ENCODE data around the gene TAC4.

The TAC4 gene

GRCh38 chr17:49881054-49881402, 33.2 kb upstream of the TAC4 start:
- Mint-ChIP-seq H3K27me3 (ENCODE audit: low read depth) (peaks cover 43% of the 10 kb centered on the region), H3K4me3 (no peak overlapping the region), H3K27ac (no peak overlapping the region), H3K4me1 (ENCODE audit: low read depth) (no peaks in the 10 kb centered on the region), H3K36me3 (ENCODE audit: low read depth) (no peaks in the 10 kb centered on the region), H3K9me3 (no peaks in the 10 kb centered on the region)
- no peak for DNase-seq (ENCODE audit: low spot score)

DNA sequence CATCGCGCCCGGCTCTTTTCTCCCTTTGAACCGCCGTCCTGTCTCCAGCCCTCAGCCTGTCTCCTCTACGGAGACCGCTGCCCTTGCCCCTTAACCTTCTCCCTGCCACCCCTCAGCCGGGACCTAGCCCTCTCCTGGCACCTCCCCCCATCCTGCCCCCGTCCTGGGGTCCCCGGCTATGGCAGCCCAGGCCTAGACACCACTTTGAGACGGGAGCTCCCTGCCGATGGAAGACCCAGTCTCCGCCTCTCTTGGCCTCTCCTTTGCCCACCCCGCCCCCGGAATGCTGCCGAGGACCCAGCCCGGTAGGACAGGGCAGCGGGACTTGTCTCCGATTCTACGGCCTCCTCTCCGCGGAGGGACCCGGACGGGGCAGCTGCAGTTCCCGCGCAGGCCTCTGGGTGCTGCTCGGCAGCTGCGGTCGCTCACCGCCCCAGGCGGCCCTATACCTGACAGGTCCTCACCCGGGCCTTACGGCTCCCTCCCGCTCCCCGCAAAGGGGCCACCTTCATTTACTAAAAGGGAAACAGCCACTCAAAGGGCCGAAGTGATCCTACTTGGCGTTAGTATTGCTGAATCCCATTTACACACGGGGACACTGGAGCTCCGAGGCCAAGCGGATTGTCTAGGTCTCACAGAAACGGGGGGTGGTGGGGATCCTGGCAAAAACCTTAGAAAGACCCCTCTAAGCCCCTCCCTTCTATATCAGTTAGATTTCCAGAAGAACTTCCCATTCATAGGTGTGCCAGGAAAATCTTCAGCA, 32.6 kb upstream of the TAC4 start:
- no peak overlapping the region for H3K4me3 Mint-ChIP-seq
- H3K27me3 Mint-ChIP-seq (ENCODE audit: low read depth): peaks cover 43% of the 10 kb centered on the region
- H3K4me1 Mint-ChIP-seq (ENCODE audit: low read depth): no peaks in the 10 kb centered on the region
- DNase-seq (ENCODE audit: low spot score): peak; percentile 67
- no peaks in the 10 kb centered on the region for H3K9me3 Mint-ChIP-seq
- no peak overlapping the region for H3K27ac Mint-ChIP-seq
- H3K36me3 Mint-ChIP-seq (ENCODE audit: low read depth): no peaks in the 10 kb centered on the region

GRCh38 chr17:49878931-49879904, 31.3 kb upstream of the TAC4 start:
- H3K4me3 Mint-ChIP-seq: no peak overlapping the region
- H3K27me3 Mint-ChIP-seq (ENCODE audit: low read depth): peaks cover 40% of the 10 kb centered on the region
- no peaks in the 10 kb centered on the region for H3K9me3 Mint-ChIP-seq
- H3K36me3 Mint-ChIP-seq (ENCODE audit: low read depth): no peaks in the 10 kb centered on the region
- DNase-seq (ENCODE audit: low spot score): no peak
- H3K4me1 Mint-ChIP-seq (ENCODE audit: low read depth): no peaks in the 10 kb centered on the region
- no peak overlapping the region for H3K27ac Mint-ChIP-seq

DNA sequence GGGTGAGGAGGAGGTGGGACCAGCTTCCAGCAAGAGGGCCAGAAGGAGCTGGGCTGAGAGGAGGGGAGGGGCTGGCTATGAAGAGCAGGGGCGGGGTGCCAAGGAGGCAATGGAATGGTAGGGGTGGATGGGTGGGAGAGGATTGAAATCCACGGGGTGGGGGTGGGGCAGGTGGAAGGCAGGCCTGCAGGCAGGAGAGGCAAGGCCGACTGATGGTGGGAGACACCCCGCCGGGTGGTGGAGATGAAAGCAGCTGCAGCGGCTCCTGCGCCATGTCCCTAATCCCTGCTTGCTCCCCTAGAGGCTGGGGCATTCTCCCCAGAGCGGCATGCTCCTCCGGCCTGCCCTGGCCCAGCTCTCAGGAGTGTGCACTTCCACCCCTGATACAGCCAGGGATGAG, 27.8 kb upstream of the TAC4 start:
- Mint-ChIP-seq H3K4me3 (no peak overlapping the region), H3K27ac (no peak overlapping the region), H3K4me1 (ENCODE audit: low read depth) (peaks cover 7% of the 10 kb centered on the region)

DNA sequence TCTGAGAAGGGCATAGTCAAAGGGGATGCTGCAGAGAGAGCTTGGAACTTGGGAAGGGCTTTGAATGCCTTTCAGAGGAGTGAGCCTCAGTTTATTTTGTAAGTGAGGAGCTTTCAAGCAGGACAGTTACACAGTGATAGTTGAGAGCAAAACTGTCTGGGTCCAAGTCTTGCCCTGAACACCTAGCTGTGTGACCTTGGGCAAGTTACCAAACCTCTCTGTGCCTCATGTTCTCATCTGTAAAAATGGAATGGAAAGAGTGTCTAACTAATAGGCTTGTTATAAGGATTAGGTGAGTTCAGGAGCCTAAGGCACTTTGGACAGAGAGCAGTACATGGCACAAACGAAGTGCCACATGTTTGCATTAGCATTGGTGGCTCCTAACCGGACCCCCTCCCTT, 27.0 kb upstream of the TAC4 start:
- H3K27me3 Mint-ChIP-seq (ENCODE audit: low read depth): peaks cover 11% of the 10 kb centered on the region
- no peak overlapping the region for H3K4me3 Mint-ChIP-seq
- H3K9me3 Mint-ChIP-seq: no peaks in the 10 kb centered on the region
- no peak for DNase-seq (ENCODE audit: low spot score)
- H3K27ac Mint-ChIP-seq: no peak overlapping the region
- peaks cover 7% of the 10 kb centered on the region for H3K4me1 Mint-ChIP-seq (ENCODE audit: low read depth)
- no peaks in the 10 kb centered on the region for H3K36me3 Mint-ChIP-seq (ENCODE audit: low read depth)

More for the DNA sequence above, 27.8 kb upstream of the TAC4 start:
- no peaks in the 10 kb centered on the region for H3K9me3 Mint-ChIP-seq
- H3K36me3 Mint-ChIP-seq (ENCODE audit: low read depth): no peaks in the 10 kb centered on the region
- H3K27me3 Mint-ChIP-seq (ENCODE audit: low read depth): peaks cover 19% of the 10 kb centered on the region
- no peak for DNase-seq (ENCODE audit: low spot score)

DNA sequence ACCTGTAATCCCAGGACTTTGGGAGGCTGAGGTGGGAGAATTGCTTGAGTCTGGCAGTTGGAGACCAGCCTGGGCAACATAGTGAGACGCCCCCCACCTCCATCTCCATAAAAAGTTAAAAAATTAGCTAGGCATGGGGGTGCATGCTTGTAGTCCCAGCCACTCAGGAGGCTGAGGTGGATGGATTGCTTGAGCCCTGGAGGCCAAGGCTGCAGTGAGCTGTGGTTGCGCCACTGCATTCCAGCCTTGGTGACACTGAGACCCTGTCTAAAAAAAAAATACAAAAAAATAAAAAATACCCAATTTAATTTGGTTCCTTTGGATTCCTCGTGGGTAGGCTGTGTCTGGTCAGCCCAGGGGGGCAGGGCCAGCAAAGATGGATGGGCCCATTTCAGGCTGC, 26.1 kb upstream of the TAC4 start:
- no peak for DNase-seq (ENCODE audit: low spot score)
- Mint-ChIP-seq H3K27ac (no peak overlapping the region), H3K4me3 (no peak overlapping the region), H3K27me3 (ENCODE audit: low read depth) (peaks cover 2% of the 10 kb centered on the region), H3K4me1 (ENCODE audit: low read depth) (peaks cover 7% of the 10 kb centered on the region), H3K36me3 (ENCODE audit: low read depth) (no peaks in the 10 kb centered on the region), H3K9me3 (no peaks in the 10 kb centered on the region)

DNA sequence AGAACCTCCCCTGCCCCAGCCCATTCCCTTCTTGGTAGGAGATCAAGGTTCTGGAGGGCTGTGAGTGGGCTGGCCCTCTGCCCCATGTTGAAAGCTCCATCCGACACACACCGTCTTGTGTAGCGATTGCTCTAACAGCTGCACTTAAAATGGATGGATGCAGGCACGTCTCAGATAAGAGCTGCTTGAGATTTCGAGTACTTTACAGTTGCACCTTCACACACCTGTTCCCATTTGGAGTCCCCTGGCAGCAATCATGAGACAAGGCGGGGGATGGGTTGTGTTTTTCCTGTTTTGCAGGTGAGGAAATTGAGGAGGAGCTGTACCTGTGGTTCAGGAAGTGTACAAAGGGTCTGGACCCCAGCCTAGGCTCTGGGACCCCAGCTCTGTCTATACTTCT, 25.6 kb upstream of the TAC4 start:
- H3K9me3 Mint-ChIP-seq: no peaks in the 10 kb centered on the region
- H3K27ac Mint-ChIP-seq: no peak overlapping the region
- no peak overlapping the region for H3K4me3 Mint-ChIP-seq
- H3K36me3 Mint-ChIP-seq (ENCODE audit: low read depth): no peaks in the 10 kb centered on the region
- peaks cover 7% of the 10 kb centered on the region for H3K4me1 Mint-ChIP-seq (ENCODE audit: low read depth)
- DNase-seq (ENCODE audit: low spot score): no peak
- no peaks in the 10 kb centered on the region for H3K27me3 Mint-ChIP-seq (ENCODE audit: low read depth)

- Mint-ChIP-seq H3K4me1 (ENCODE audit: low read depth) (peaks cover 7% of the 10 kb centered on the region), H3K4me3 (no peak overlapping the region), H3K27me3 (ENCODE audit: low read depth) (no peaks in the 10 kb centered on the region), H3K27ac (no peak overlapping the region), H3K9me3 (no peaks in the 10 kb centered on the region), H3K36me3 (ENCODE audit: low read depth) (no peaks in the 10 kb centered on the region)
- DNase-seq (ENCODE audit: low spot score): no peak
Observed at GRCh38 chr17:49872754-49873377, 25.0 kb upstream of the TAC4 start.

GRCh38 chr17:49871211-49871610, 23.3 kb upstream of the TAC4 start:
- Mint-ChIP-seq H3K9me3 (no peaks in the 10 kb centered on the region), H3K27me3 (ENCODE audit: low read depth) (no peaks in the 10 kb centered on the region), H3K4me1 (ENCODE audit: low read depth) (peaks cover 7% of the 10 kb centered on the region), H3K36me3 (ENCODE audit: low read depth) (no peaks in the 10 kb centered on the region), H3K27ac (no peak overlapping the region), H3K4me3 (no peak overlapping the region)
- no peak for DNase-seq (ENCODE audit: low spot score)

DNA sequence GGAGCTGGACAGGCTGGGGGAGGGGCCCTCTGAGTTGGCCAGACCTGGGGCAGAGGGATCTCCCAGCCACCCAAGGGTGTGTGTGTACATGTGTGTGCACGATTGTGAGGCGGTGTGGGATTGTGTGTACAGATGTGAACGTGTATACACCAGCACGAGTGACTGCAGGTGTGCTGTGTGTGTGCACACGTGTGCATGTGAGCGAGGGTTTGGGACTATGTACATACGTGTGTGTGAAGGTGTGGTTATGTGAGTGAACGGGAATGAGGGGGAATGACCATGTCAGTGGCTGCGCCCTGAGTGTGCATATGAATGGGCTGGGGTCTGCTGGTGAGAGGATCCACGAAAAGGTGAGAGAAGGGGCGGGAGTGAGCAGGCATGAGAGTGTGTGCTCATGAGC, 22.4 kb upstream of the TAC4 start:
- DNase-seq (ENCODE audit: low spot score): no peak
- no peak overlapping the region for H3K27ac Mint-ChIP-seq
- H3K36me3 Mint-ChIP-seq (ENCODE audit: low read depth): no peaks in the 10 kb centered on the region
- no peaks in the 10 kb centered on the region for H3K27me3 Mint-ChIP-seq (ENCODE audit: low read depth)
- no peak overlapping the region for H3K4me3 Mint-ChIP-seq
- no peaks in the 10 kb centered on the region for H3K9me3 Mint-ChIP-seq
- H3K4me1 Mint-ChIP-seq (ENCODE audit: low read depth): peaks cover 7% of the 10 kb centered on the region

GRCh38 chr17:49869038-49869374, 21.1 kb upstream of the TAC4 start:
- H3K4me3 Mint-ChIP-seq: no peak overlapping the region
- no peaks in the 10 kb centered on the region for H3K27me3 Mint-ChIP-seq (ENCODE audit: low read depth)
- H3K4me1 Mint-ChIP-seq (ENCODE audit: low read depth): peaks cover 7% of the 10 kb centered on the region
- DNase-seq (ENCODE audit: low spot score): no peak
- no peak overlapping the region for H3K27ac Mint-ChIP-seq
- H3K36me3 Mint-ChIP-seq (ENCODE audit: low read depth): no peaks in the 10 kb centered on the region
- H3K9me3 Mint-ChIP-seq: no peaks in the 10 kb centered on the region

DNA sequence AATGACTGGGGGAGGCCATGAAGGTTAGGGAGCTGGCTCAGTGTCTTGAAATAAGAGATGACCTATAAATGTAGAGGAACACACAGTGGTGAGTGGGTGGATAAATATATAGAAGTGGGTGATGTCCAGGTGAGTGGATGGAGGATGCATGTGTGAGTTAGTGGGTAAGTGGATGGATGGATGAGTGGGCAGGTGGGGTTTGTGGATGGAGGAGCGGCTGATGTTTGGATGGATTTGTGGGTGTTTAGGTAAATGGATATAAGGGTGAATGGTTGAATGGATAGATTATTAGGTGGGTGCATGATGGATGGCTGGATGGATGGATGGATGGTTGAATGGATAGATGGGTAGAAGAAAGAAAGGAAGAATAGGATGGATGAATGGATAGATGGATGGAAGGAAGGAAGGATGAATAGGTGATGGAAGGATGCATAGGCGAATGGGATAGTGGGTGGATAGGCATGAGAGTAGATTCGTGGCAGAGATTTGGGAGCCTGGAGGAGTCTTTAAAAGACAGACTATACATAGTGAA, 19.1 kb upstream of the TAC4 start:
- Mint-ChIP-seq H3K4me1 (ENCODE audit: low read depth) (no peaks in the 10 kb centered on the region), H3K4me3 (no peak overlapping the region), H3K27ac (no peak overlapping the region), H3K27me3 (ENCODE audit: low read depth) (no peaks in the 10 kb centered on the region), H3K36me3 (ENCODE audit: low read depth) (no peaks in the 10 kb centered on the region), H3K9me3 (no peaks in the 10 kb centered on the region)
- no peak for DNase-seq (ENCODE audit: low spot score)

GRCh38 chr17:49866019-49866380, 18.1 kb upstream of the TAC4 start:
- H3K27me3 Mint-ChIP-seq (ENCODE audit: low read depth): no peaks in the 10 kb centered on the region
- H3K36me3 Mint-ChIP-seq (ENCODE audit: low read depth): no peaks in the 10 kb centered on the region
- H3K27ac Mint-ChIP-seq: no peak overlapping the region
- no peak overlapping the region for H3K4me3 Mint-ChIP-seq
- no peak for DNase-seq (ENCODE audit: low spot score)
- no peaks in the 10 kb centered on the region for H3K9me3 Mint-ChIP-seq
- no peaks in the 10 kb centered on the region for H3K4me1 Mint-ChIP-seq (ENCODE audit: low read depth)

GRCh38 chr17:49862781-49863331, 15.0 kb upstream of the TAC4 start:
- Mint-ChIP-seq H3K9me3 (no peaks in the 10 kb centered on the region), H3K27me3 (ENCODE audit: low read depth) (peaks cover 3% of the 10 kb centered on the region), H3K36me3 (ENCODE audit: low read depth) (no peaks in the 10 kb centered on the region), H3K27ac (no peak overlapping the region), H3K4me1 (ENCODE audit: low read depth) (no peaks in the 10 kb centered on the region), H3K4me3 (no peak overlapping the region)
- no peak for DNase-seq (ENCODE audit: low spot score)

Data from T-helper 2 cell treated with Interferon-gamma antibody and Interleukin-4, amounts not matched to agents 5 μg/mL and 100 μg/mL, for 36 hours (primary cell).